ENCODE results near the gene BID. TPM values are rescaled to one million over a fixed set of nuclear protein-coding genes. Genes with fewer than 3 reads are reported as not detected.

Gene BID
- total and polyA plus RNA-seq, 2 of the 8 experiments (the other 6 are each of a cell fraction or from before 2014, with no cell fraction given), result 39.3 to 114 TPM

- TF ChIP-seq EZH2 (IDR thresholded peaks at IDR 0.05; ENCODE audit: low read depth, low read length, severe bottlenecking) (no peak), TAF7 (optimal IDR thresholded peaks at IDR 0.05; ENCODE audit: borderline replicate concordance, low read depth, low read length) (no peak), SIN3A (conservative IDR thresholded peaks at IDR 0.05 in 1 of 2, IDR thresholded peaks at IDR 0.05 in 1 of 2; ENCODE audit: low read depth in 1 of 2, low read length in 2 of 2) (0 out of 4 replicates have a peak, but pooled peaks of 1 of the 2 experiments have one; percentile 27), SAP30 (IDR thresholded peaks at IDR 0.05; ENCODE audit: insufficient read depth, insufficient replicate concordance, low read length) (no peak), EP300 (IDR thresholded peaks at IDR 0.05; ENCODE audit: borderline replicate concordance in 1 of 2, low read depth in 2 of 2, low read length in 2 of 2) (no peak), GTF2F1 (IDR thresholded peaks at IDR 0.05; ENCODE audit: borderline replicate concordance, low read depth, low read length) (no peak), SIRT6 (IDR thresholded peaks at IDR 0.05; ENCODE audit: low read length) (no peak)
- TF ChIP-seq, protein P1, sequence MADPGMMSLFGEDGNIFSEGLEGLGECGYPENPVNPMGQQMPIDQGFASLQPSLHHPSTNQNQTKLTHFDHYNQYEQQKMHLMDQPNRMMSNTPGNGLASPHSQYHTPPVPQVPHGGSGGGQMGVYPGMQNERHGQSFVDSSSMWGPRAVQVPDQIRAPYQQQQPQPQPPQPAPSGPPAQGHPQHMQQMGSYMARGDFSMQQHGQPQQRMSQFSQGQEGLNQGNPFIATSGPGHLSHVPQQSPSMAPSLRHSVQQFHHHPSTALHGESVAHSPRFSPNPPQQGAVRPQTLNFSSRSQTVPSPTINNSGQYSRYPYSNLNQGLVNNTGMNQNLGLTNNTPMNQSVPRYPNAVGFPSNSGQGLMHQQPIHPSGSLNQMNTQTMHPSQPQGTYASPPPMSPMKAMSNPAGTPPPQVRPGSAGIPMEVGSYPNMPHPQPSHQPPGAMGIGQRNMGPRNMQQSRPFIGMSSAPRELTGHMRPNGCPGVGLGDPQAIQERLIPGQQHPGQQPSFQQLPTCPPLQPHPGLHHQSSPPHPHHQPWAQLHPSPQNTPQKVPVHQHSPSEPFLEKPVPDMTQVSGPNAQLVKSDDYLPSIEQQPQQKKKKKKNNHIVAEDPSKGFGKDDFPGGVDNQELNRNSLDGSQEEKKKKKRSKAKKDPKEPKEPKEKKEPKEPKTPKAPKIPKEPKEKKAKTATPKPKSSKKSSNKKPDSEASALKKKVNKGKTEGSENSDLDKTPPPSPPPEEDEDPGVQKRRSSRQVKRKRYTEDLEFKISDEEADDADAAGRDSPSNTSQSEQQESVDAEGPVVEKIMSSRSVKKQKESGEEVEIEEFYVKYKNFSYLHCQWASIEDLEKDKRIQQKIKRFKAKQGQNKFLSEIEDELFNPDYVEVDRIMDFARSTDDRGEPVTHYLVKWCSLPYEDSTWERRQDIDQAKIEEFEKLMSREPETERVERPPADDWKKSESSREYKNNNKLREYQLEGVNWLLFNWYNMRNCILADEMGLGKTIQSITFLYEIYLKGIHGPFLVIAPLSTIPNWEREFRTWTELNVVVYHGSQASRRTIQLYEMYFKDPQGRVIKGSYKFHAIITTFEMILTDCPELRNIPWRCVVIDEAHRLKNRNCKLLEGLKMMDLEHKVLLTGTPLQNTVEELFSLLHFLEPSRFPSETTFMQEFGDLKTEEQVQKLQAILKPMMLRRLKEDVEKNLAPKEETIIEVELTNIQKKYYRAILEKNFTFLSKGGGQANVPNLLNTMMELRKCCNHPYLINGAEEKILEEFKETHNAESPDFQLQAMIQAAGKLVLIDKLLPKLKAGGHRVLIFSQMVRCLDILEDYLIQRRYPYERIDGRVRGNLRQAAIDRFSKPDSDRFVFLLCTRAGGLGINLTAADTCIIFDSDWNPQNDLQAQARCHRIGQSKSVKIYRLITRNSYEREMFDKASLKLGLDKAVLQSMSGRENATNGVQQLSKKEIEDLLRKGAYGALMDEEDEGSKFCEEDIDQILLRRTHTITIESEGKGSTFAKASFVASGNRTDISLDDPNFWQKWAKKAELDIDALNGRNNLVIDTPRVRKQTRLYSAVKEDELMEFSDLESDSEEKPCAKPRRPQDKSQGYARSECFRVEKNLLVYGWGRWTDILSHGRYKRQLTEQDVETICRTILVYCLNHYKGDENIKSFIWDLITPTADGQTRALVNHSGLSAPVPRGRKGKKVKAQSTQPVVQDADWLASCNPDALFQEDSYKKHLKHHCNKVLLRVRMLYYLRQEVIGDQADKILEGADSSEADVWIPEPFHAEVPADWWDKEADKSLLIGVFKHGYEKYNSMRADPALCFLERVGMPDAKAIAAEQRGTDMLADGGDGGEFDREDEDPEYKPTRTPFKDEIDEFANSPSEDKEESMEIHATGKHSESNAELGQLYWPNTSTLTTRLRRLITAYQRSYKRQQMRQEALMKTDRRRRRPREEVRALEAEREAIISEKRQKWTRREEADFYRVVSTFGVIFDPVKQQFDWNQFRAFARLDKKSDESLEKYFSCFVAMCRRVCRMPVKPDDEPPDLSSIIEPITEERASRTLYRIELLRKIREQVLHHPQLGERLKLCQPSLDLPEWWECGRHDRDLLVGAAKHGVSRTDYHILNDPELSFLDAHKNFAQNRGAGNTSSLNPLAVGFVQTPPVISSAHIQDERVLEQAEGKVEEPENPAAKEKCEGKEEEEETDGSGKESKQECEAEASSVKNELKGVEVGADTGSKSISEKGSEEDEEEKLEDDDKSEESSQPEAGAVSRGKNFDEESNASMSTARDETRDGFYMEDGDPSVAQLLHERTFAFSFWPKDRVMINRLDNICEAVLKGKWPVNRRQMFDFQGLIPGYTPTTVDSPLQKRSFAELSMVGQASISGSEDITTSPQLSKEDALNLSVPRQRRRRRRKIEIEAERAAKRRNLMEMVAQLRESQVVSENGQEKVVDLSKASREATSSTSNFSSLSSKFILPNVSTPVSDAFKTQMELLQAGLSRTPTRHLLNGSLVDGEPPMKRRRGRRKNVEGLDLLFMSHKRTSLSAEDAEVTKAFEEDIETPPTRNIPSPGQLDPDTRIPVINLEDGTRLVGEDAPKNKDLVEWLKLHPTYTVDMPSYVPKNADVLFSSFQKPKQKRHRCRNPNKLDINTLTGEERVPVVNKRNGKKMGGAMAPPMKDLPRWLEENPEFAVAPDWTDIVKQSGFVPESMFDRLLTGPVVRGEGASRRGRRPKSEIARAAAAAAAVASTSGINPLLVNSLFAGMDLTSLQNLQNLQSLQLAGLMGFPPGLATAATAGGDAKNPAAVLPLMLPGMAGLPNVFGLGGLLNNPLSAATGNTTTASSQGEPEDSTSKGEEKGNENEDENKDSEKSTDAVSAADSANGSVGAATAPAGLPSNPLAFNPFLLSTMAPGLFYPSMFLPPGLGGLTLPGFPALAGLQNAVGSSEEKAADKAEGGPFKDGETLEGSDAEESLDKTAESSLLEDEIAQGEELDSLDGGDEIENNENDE (IDR thresholded peaks at IDR 0.05; ENCODE audit: insufficient replicate concordance, low read length), result no peak
Observed at GRCh38 chr22:17785185-17786184, 11.2 kb upstream of the BID start (continued).
